ENCODE data around the gene ZNF829. TPM values are rescaled to one million over a fixed set of nuclear protein-coding genes. Genes with fewer than 3 reads are reported as not detected.

ZNF829 gene
- total RNA-seq, 4 donors from 2014 or later = 3.3 to 6.5 (median 4.1) TPM

GRCh38 chr19:36939153-36939552, 23.1 kb upstream of the ZNF829 start:
- Histone ChIP-seq H3K27ac (no peak overlapping the region), H3K9me3 (peaks cover 0 to 85% (median 24%) of the 10 kb centered on the region in 4 donors), H3K27me3 (no peaks in the 10 kb centered on the region), H3K4me3 (no peak overlapping the region), H3K36me3 (peaks cover 0 to 99% (median 35%) of the 10 kb centered on the region in 3 donors), H3K4me1 (no peaks in the 10 kb centered on the region)
- TF ChIP-seq POLR2A (IDR thresholded peaks at IDR 0.05) = no peak
- TF ChIP-seq EP300 (IDR thresholded peaks at IDR 0.05) = no peak
- no peak for TF ChIP-seq CTCF (IDR thresholded peaks at IDR 0.05)
- no peak for DNase-seq (ENCODE audit: low spot score in 2 of 2)

GRCh38 chr19:36931684-36932083, 15.6 kb upstream of the ZNF829 start:
- TF ChIP-seq CTCF (IDR thresholded peaks at IDR 0.05) = no peak
- TF ChIP-seq POLR2A (IDR thresholded peaks at IDR 0.05) = no peak
- TF ChIP-seq EP300 (IDR thresholded peaks at IDR 0.05) = no peak
- no peaks in the 10 kb centered on the region for H3K27me3 ChIP-seq
- no peak overlapping the region for H3K4me3 ChIP-seq
- no peak overlapping the region for H3K27ac ChIP-seq
- DNase-seq (ENCODE audit: low spot score in 2 of 2) = no peak
- WGBS, 2 donors = 93 to 98% methylated on average over 2 of the region's 2 CpGs
- H3K36me3 ChIP-seq = peaks cover 0 to 92% (median 8%) of the 10 kb centered on the region in 3 donors
- H3K9me3 ChIP-seq = peaks cover 0 to 96% (median 37%) of the 10 kb centered on the region in 4 donors
- no peaks in the 10 kb centered on the region for H3K4me1 ChIP-seq

GRCh38 chr19:36918090-36918489, 2.0 kb upstream of the ZNF829 start:
- TF ChIP-seq POLR2A (IDR thresholded peaks at IDR 0.05) = no peak
- Histone ChIP-seq H3K36me3 (peaks cover 0 to 73% (median 2%) of the 10 kb centered on the region in 3 donors), H3K4me1 (peaks cover 0 to 22% (median 5%) of the 10 kb centered on the region in 4 donors), H3K27ac (no peak overlapping the region), H3K27me3 (no peaks in the 10 kb centered on the region), H3K4me3 (no peak overlapping the region), H3K9me3 (peaks cover 0 to 45% (median 1%) of the 10 kb centered on the region in 4 donors)
- DNase-seq (ENCODE audit: low spot score in 2 of 2) = no peak
- 97 to 98% methylated on average over 9 of the region's 9 CpGs for WGBS, 2 donors

- peak overlapping the region; percentile 68 to 91 (median 72) for H3K4me3 ChIP-seq
- no peaks in the 10 kb centered on the region for H3K27me3 ChIP-seq
- no peak for DNase-seq (ENCODE audit: low spot score in 2 of 2)
- peaks cover 0 to 43% (median 4%) of the 10 kb centered on the region in 4 donors for H3K9me3 ChIP-seq
- H3K27ac ChIP-seq = peak overlapping the region in 2 of 4 donors; percentile 97 to 98
- H3K4me1 ChIP-seq = peaks cover 0 to 22% (median 5%) of the 10 kb centered on the region in 4 donors
- TF ChIP-seq CTCF (IDR thresholded peaks at IDR 0.05) (no peak), POLR2A (IDR thresholded peaks at IDR 0.05) (no peak), EP300 (IDR thresholded peaks at IDR 0.05) (no peak)
- peaks cover 0 to 73% (median 2%) of the 10 kb centered on the region in 3 donors for H3K36me3 ChIP-seq
- WGBS, 2 donors = 30 to 36% methylated on average over 7 of the region's 7 CpGs
Measured at GRCh38 chr19:36916991-36917390, 900 bp upstream of the ZNF829 start.

GRCh38 chr19:36898422-36898821, 17.7 kb downstream of the ZNF829 start:
- H3K27ac ChIP-seq = no peak overlapping the region
- no peaks in the 10 kb centered on the region for H3K4me1 ChIP-seq
- DNase-seq (ENCODE audit: low spot score in 2 of 2) = no peak
- H3K36me3 ChIP-seq = peaks cover 0 to 100% (median 37%) of the 10 kb centered on the region in 3 donors
- no peak overlapping the region for H3K4me3 ChIP-seq
- TF ChIP-seq POLR2A (IDR thresholded peaks at IDR 0.05) (no peak), CTCF (IDR thresholded peaks at IDR 0.05) (no peak), EP300 (IDR thresholded peaks at IDR 0.05) (no peak)
- no peaks in the 10 kb centered on the region for H3K27me3 ChIP-seq
- H3K9me3 ChIP-seq = peaks cover 6 to 100% (median 58%) of the 10 kb centered on the region in 4 donors
- WGBS, 2 donors = 85 to 98% methylated on average over 4 of the region's 4 CpGs

All from tibial nerve (tissue), 4 donors.